Superior temporal gyrus (tissue), 1 donor: ENCODE results near the gene ABHD2.

Experiments used
- DNase-seq: peaks from one replicate; pipeline ENCODE4 v3.0.0-alpha.2; 2016; ENCODE audit errors: extremely low spot score

The ABHD2 gene

DNA sequence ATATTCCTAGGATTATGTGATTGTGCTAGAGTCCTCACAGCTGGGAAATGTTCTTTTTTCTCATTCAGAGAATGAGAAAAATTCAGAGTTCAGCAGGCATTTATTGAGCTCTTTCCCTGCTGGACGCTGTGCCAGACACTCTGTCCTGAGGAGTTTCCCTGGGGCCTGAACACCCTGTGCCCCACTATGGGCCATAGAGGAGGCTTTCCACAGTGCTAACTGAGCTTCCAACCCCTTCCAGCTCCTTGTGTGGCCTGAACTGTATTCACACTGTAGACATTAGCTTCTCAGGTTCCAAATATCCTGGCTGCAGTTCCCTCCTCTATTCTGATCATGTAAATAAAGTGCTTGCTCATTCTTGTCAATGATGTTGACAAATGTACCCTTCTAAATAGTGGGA is 10.0 kb downstream of the ABHD2 start:
- DNase-seq, result peak; percentile 15

DNA sequence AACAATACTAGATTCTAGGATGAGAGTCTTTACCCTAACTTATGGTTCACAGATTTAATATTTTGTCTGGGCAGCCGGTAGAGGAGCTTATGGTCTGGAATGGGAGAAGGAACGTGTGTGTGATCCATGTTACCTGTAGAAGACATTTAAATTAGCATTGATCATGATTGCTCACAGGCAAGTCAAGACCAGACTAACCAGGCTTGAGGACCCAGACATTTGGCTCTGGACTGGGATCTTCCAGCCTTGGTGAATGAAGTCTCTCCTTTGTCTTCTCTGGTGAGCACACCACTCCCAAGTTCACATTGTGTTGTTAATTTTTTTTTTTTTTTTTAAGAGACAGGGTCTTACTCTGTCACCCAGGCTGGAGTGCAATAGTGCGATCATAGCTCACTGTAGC is 11.7 kb downstream of the ABHD2 start:
- DNase-seq, result no peak

DNA sequence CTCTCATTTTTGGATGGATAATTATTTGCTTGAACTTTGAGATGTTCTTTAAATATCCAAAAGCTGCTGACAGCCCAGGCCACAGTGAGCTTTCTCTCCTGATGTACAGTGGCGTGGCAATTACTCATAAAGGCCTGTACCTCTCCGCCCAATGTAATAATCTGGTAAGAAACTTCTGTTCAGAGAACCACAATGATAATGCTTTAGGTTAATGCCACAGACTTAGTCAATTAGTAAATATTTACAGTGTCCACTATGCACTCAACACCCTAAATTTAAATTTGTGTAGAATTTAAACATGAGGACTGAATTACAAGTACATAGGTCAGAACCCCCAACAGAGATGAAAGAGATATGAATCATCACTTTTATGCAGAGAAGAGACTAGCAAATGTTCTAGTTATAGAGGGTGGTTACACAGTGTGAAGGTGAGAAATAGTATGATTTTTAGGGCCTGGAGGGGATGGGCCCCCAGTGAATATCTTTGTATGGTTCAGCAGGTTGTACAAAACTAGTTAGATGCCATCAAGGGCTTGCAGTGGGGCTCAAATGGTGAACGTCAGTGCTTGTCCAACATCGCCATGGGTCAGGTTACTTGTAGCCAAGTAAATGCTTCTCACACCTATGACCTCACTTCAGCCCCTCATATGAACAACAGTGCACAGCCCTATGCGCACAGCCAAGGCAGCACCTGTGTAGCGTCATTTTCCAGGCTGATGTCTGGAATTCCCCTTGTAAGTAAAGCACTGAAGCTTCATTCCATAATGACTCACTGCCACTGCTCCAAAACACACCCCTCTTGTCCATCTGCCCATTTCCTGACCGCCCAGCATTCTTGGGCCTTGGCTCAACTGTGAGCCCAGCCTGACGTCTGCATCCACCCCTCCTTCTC is 13.3 kb downstream of the ABHD2 start:
- DNase-seq, result no peak

DNA sequence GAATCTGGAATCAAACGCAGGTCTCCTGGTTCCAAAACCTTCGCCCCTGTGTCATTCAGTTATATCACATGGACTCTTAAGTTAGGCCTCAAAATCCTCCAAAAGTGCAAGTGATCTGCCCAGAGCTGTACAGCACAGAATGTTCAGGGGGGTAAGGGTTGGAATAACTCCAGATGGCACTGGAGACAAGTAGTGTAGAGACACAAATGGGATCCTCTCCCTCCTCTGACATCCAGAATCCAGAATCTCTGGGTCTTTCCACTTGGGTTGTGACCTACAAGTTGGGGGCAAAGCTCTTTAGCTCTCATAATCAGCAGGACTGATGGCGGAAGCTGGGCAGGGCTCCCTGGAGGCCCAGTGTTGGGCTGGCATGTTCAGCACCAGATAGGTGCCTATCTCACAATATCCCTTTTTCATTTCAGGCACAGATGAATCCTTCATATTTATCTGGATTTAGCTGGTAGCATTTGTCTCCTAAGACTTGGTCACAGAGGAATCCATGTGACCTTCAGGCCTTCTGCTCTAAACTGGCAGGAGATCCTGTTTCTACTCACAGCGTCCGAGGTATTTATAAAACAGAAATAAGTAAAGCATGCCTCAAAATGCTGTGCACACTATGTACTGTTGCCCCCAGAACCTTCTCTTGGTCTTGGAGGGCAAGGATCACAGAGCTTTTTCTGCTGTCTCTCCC is 15.4 kb downstream of the ABHD2 start:
- DNase-seq, result no peak

DNA sequence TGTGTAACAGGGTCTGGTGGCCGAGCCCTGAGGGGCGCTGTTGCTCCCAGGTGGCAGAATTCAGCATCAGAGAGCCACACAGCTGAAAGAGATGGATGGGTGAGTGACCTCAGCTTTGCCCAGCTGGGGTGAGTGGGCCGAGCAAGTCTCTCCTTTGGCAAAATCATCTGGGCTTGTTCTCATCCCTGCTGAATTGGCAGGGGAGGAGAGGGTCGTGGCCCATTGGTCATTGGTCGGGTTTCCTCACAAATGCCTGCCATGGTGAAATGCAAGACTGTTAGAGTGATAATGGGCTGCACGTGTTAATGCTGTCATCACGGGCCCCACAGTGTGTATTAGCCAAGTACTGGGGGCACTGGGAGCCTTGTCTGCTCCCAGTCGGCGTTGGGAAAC is 15.9 kb downstream of the ABHD2 start:
- DNase-seq, result no peak

DNA sequence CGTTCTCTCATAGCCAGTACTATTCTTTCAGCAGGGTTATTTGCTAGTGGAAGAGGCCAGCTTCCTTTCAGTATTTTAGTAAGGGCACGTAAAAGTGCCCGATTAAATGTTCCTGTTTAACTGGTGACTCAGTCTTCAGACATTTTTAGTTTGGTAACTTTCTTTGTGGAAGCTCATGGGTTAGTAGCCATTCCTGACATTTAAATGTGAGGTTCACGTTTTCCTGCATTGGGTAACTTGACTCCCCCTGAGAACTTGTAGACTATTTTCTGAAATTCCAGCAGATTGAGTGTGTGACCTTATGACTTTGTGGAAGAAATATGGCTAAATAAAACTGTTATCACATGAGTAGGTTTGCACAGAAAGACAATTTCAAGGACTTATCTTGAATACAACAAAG is 16.9 kb downstream of the ABHD2 start:
- no peak for DNase-seq

DNA sequence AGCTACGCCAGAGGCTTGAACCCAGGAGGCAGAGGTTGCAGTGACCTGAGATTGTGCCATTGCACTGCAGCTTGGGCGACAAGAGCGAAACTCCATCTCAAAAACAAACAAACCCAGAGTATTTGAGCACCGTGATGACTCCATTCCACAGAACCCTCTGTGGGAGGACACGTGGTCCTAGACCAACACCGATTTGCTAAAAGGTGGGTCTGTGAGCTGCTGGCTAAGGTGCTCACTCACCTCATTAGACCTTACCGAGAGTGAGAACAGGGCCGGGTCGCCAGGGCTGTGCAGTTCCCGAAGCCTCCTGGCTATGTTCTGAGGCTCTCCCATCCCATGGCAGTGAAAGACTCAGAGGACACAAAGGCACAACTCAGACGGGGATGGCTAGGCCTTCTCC is 17.9 kb downstream of the ABHD2 start:
- DNase-seq, result no peak

DNA sequence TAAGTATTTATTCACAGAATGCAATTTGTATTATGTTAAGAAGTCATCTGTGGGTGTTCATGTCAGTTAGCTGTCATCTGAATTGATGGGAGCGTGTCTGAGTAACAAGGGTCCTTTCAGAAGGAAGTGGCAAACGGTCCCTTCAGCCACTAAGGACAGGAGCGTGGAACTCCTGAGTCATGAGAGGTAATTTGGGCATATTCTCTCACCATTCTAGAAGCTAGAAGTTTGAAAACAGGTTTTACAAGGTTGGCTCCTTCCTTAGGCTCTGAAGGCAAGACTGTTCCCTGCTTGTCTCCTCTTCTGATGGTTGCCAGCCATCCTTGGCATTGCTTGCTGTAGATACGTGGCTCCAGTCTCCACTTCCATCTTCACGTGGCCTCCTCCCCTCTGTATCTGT is 19.7 kb downstream of the ABHD2 start:
- no peak for DNase-seq

DNA sequence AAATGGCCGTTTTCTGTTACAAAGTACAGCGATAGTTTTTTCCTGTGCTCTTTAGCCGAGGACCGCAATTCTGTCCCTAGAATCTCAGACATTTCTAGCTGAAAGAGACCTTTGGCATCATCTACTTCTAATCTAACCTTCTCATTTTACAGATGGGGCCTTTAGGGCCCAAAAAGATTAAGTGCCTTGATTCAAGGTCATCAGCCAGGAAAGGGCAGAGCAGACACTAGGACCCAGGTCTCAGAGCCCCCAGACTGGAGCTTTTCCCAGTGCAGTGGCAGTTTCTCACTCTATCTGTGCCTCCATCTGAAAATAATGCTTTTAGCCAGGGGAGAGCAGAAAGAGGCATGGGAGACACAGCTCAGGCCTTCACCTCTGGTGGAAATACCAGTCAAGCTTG is 20.6 kb downstream of the ABHD2 start:
- DNase-seq, result no peak

DNA sequence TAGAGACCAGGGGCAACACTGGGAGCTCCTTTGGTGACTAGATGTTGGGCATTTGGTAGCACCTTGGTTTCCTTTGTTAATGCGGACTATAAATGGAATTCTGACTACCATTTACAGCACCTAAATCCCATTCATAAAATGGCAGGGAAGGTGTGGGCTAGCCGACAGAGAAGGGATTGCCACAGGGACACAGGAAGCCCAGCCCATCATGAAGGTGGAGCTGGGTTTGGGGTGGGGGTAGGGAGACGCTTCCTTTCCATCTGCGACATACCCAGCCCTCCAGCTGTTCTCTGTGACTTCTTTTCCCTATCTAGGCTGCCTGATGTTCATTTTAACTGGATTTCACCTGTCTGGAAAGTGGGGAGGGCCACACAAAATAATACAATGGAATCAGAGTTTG is 21.0 kb downstream of the ABHD2 start:
- no peak for DNase-seq

DNA sequence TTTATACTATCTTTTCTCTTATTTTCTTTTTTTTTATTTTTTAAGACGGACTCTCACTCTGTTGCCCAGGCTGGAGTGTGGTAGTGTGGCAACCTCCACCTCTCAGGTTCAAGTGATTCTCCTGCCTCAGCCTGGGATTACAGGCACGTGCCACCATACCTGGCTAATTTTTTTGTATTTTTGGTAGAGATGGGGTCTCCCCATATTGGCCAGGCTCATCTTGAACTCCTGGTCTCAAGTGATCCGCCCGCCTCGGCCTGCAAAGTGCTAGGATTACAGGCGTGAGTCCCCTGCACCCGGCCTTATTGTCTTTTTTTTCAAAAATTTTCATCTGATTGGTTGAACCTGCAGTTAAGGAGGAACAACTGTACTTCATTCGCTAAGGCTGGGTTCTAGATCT is 21.8 kb downstream of the ABHD2 start:
- no peak for DNase-seq

DNA sequence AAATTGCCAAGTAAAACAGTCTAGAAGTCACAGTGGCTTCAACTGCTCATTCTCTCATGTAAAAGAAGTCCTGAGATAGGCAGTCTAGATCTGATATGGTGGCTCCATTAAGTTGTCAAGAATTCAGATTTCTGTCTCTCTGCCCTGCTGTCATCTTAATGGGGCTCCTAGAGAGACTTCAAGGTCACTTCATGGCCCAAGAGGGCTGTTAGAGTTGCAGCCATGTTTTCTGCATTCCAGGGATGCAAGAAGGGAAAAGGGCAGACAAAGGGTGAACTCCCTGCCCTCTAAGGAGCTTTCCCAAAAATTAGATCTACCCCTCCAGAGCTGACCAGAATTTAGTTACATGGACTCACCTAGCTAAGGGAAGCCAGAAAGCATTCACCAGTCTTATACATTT is 23.1 kb downstream of the ABHD2 start:
- no peak for DNase-seq

DNA sequence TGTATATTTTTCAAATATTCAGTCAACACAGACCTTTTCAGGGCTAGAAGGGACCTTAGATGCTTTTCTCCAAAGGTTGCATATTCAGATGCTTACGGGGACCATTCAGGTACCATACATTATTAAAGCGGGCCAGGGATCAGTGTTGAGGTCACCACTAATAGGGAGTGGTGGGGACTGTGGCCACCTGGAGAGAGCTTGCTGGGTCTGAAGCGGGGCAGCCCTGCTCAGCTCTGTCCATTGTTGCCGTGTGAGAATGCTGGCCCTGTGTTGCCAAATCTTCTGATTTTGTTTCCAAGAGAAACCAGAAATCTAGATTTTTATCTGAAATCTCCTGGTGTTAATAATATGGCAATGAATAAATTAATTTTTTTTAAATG is 23.7 kb downstream of the ABHD2 start:
- DNase-seq, result no peak

DNA sequence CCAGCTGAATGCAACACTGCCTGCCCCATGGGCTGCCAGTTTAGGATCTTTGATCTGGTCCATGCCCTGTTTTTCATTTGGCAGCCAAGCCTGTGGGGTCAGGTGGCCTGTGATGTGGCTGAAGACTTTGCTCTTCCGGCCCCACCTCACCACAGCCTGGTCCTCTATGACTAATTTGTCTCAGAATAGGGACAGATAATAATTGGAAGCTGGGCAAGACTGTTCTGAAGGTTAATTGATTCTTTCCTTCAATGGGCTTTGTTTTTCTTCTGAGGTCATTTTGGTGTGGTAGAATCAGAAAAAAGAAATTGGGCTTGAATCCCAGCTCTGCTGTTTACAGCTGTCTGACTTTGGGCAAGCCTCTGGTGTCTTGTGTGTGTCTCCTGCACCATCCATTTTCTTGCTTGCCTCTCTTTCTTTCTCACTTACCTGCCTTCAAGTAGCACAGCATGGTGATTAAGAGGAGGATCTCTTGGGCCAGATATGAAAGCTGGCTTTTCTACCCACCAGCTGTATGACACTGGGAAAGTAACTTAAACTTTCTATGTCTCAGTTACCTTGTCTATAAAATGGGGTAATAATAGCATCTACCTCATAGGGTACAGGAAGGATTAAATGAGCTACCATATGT is 24.2 kb downstream of the ABHD2 start:
- no peak for DNase-seq

DNA sequence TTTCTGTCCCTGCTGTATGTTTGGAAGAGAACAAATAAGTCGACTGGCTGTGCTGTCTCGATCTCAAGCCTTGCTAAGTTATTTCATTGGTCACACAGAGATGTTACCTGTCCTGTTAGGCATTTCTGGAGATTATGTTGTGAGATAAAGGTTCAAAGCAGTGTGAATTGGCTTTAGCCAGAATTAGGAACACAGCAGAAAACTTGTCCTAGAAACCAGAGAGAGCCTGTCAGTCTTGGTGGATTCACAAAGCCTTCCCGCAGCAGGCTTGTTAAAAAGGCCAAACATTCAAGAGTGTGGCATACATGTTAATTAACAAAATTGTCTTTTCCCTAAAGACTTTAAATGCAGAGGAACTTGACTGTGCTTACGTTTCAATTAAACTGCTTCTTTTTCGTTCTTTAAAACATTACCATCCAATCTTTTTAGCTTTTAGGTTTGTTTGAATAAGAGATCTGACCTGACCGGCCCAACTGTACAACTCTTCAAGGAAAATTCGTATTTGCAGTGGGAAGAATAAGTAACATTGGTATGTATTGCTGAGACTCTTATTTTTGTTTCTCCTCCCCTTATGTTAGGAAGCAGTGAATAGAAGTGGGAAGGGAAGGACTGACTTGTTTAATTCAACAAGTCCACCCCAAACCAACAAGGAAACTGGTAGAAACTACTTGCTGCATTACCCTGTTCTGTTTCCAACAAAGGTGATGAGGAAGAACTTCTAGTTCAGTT is 25.2 kb downstream of the ABHD2 start:
- DNase-seq, result no peak

DNA sequence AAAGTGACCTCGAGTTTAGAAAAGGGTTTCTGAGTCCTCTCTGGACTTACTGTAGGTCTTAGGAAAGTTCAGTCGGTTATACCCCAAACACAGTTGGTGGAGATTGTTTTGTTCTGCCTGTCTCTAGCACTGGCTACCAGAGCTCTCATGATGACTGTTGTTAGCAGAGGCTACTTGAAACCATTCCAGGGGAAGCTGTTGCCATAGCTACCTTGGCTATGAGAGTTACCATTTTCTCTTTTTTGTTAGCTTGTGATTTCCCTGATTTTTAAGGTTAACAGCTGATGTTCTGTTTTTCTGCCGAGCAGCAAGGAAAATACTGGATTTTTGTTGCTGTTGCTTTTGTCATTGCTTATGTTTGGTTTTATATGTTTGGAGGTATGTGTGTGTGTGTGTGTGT is 26.7 kb downstream of the ABHD2 start:
- peak; percentile 83 for DNase-seq

DNA sequence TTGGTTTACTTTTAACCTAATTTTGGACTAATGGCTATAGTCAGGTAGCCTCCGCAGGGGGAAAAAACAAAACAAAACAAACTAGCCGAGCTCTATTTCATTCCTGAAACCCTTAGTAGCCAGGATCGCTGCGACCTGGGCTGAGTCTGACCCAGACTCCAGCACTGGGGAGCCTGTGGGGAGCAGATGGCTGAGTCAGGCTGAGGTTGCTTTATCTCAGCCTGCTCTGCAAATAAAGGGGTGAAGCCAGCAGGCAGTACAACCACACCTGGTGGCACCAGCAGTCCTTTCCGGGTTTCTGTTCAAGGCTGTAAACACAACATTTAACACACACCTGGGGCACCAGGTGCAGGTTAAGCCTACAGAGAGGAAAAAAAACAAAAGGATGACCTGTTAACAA is 27.3 kb downstream of the ABHD2 start:
- no peak for DNase-seq

DNA sequence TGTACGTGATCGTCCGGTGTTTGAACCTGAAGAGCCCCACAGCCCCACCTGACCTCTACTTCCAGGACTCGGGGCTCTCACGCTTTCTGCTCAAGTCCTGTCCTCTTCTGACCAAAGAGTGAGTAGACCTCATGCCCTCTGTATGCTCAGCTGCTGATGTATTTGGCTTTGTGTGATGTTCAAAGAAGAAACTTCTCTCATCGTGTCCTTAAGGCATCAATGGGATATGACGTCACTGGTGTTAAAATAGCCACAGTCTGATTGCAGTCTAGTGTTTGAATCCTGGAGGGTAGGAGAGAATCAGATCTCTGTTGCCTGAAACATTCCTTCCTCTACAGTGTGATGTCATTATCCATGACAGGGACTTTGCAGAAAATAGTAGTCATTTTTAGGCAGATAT is 28.1 kb downstream of the ABHD2 start:
- DNase-seq, result no peak

DNA sequence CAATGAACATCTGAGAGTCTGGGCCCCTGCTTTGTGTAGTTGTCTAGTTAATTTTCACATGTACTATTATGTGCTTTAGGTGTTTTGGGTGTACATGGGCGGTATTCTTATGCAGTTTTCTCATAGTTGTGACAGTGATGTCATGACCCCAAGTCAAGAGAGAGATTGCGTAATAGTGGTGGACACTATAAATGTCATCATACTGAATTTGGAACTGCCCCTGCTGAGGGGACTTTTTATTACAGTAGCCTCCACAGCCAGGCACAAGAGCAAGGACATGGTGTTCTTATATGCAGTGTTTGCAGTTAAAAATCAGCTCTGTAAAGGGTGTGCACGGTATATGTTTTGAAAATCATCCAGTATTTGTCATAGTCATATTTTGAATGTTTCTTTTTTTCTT is 29.5 kb downstream of the ABHD2 start:
- no peak for DNase-seq

DNA sequence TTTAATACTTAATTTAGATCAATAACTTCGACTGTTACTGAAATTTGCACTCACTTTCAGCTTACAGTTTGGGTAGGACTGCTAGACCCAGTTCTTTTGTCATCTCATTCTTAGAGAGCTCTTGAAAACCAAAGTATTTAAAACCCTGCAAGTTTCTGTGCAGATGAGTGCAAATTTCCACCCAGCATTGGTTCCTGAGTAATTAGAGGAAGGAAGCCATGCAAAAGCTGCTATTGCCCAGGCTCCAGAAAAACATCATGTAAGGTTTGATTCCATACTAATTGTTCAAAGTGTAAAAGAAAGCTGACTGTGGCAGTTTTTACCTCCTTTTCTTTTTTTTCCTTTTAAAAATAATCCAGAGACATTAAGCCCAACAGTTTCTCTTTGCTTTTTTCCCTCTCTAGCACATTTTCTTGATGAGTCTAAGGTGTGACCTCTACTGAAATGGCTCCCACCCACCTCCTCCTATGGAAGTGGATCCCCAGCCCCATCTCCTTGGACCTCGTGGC is 30.3 kb downstream of the ABHD2 start:
- DNase-seq, result no peak

DNA sequence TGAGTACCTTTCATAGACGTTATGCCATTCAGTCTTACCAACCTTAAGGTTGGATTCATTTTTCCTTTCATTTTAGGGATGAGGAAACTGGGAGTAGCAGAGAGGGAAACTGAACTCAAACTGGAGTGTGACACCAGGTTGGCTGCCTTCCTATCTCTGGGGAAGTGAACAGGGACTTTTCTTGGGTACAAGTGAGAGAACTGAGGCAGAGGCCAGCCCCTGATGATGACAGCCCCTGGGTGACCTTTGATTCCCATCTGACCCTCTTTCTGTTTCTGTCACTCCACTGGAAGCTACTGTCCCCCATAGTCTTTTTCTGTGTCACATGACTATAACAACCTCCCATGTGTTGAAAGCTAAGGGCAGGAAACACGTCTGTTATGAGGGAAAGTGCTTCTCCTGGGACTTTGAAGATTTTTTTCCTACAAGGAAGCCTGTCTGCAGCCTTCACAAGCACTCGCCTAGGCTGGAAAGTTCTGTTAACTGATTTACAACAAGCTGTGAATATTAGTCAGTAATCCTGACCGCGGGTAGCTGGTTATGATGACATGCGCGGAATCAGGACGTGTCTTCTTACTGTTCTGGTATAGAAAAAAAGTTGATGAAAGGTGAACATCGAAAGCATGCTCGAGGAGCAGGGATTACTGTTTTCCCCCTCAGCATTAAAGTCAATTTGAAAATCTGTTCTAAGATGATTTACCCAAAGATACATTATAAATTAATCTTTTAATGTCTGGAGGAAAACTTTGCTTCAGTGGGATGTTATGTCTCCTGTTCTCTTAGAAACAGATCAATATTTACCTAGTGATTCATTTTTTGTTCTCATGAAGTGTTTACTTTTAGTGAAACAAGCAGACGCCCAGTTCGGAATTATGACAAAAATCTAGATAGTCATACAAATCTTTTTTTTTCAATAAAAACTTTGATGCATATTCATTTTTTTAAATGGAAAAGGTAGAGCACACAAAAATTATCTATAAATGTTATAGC is 31.5 kb downstream of the ABHD2 start:
- no peak for DNase-seq
